Measurements from ENCODE around the gene PKHD1. TPM values are rescaled to one million over a fixed set of nuclear protein-coding genes. Genes with fewer than 3 reads are reported as not detected.

The PKHD1 gene
- total RNA-seq, 1 experiment from 2014 or later = not detected

DNA sequence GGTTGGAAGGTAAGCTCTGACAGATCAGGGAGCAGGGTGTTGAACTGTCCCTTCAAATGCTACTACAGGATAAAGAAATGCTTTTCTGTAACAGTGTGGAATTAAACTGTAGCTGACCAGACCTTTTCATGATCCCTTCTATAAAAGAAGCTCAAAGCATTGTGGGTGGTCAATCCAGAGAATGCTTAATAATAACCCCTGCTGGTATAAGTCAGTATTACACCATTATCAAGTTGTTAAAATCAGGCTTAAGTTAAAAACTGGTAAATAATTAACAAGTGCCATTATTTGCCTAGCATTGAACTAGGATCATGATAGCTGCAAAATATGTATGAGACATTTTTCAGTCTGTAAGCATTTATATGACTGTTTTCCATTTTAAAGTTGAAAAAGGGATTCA, 468.9 kb downstream of the PKHD1 start:
- no peak for DNase-seq (ENCODE audit: low read depth)

DNA sequence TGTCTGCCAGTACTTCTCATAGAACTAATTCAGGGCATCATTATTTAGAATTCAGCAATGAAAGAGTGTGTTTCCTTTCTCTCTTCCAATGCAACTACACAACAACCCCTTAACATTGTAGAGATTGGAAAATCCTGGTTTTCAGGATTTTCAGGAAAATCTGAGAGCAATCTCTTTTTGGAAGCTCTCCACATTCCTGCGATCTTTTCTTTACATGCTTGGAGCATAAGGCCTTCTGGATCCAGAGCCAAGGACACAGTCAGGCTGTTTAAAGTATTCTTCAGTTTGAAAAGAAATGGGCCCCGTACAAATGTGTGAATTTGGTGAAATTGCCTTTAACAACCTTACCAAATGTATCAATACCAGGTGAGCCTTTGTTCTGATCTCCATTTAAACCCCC, 469.7 kb downstream of the PKHD1 start:
- DNase-seq (ENCODE audit: low read depth) = no peak

DNA sequence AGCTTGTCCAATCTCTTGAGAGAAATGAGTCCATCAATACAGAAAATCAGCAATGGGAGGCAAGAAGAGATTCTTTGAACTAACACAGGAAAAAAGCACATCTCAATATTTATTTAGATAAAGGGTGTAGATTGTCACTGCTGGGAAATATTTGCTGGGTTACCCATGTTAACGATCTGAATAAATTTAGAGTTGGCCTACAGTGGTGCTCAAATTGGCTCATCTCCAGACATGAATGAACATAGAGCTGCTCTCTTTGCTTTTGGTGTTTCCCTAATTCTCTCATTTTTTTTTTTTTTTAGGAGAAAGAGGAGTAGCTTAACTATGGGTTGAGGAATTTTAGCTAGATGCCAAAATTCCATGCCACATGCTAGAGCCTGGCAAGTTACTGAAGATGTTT, 471.2 kb downstream of the PKHD1 start:
- no peak for DNase-seq (ENCODE audit: low read depth)

DNA sequence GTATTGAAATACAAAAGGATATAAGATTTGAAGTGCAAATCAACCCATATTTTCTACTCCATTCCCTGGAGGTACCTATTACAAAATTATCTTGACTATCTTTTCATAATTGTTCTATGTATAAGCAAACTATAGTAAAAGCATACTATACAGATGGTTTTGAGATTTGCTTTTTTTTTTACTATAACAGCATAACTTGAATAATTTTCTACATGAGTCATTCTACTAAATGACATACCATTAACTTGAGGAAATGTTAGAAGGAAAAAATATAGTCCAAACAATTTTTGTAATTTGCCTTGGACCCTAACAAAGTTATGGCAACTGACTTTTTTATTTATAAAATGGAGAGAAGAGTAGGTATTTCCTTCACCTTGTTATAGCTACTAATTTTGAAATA, 472.7 kb downstream of the PKHD1 start:
- no peak for DNase-seq (ENCODE audit: low read depth)

DNA sequence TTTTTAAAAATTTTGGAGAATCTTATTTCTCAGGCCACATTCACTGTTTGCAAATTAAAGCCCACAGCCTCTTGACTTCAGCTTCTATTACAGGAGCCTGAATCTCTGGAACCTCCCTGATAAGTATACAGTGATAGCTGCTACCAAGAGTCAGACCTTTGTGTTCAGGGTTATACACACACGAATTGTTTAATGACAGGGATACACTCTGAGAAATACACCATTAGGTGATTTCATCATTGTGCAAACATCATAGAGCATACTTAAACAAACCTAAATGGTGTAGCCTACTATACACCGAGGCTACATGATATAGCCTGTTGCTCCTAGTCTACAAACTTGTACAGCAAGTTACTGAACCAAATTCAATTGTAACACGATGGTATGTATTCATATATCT, 473.9 kb downstream of the PKHD1 start:
- DNase-seq (ENCODE audit: low read depth) = no peak

DNA sequence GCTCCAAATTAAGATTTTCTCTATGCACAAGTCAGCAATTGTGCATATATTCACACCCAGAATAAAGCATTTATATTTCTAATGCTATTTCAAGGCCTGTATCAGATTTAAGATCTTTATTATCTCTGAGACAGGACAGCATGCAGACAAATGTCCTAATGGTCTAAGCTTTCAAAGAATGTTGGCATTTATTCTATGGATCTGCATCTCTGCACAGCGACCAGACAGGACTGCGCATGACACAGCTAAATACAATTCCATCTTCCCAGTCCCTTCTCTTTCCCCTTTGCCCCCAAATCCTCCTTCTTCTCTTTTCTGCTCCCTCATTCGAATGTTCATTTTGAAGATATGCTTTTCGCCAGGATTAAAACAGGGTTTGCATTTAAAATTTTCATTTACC, 478.5 kb downstream of the PKHD1 start:
- DNase-seq (ENCODE audit: low read depth) = no peak

DNA sequence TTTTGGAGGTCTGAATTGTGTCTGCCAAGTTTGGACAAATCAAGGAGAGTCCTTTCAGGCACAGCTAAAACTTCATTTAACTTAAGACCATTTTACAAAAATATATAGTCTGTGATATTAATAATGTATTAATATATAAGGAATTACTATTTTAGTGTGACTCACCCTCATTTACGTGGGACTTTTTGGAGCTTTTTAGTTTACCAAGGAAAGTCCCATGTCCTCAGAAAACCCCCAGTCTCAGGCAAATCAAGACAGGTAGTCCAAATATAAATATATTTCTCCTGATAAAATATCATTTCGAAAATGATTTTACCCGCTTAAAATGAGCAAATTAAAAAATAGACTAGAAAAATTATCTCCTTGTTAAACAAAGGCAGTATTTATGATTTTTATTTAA, 479.0 kb downstream of the PKHD1 start:
- no peak for DNase-seq (ENCODE audit: low read depth)

DNA sequence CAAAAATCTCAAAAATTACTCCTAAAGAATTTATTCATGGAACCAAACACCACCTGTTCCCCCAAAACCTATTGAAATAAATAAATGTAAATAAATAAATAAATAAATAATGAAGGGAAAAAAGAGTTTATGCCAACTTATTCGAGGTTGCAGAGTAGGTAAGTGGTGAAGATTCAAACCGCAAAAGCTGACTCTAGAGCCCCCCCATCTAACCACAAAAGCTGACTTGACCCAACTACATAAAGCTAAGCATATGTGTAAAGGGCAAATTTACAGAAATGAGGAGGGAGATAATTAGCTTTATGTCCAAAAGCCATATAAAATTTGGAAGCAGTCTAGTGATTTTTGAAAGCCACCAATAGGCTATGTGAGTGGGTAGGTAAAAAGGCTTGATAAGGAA, 486.9 kb downstream of the PKHD1 start:
- DNase-seq (ENCODE audit: low read depth) = no peak

DNA sequence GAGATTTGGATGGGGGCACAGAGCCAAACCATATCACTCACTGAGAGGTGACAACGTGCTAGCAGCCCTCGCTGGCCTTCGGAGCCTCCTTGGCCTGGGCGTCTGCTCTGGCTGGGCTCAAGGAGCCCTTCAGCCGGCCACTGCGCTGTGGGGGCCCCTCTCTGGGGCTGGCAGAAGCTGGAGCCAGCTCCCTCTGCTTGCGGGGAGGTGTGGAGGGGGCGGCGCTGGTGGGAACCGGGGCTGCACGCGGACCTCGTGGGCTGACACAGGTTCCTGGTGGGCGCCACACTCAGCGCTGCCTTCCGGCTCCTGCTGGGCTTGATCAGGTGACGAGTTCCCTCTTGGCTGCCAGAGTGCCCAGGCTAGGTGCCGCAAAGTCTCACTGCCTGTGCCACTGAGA, 489.2 kb downstream of the PKHD1 start:
- DNase-seq (ENCODE audit: low read depth) = no peak

DNA sequence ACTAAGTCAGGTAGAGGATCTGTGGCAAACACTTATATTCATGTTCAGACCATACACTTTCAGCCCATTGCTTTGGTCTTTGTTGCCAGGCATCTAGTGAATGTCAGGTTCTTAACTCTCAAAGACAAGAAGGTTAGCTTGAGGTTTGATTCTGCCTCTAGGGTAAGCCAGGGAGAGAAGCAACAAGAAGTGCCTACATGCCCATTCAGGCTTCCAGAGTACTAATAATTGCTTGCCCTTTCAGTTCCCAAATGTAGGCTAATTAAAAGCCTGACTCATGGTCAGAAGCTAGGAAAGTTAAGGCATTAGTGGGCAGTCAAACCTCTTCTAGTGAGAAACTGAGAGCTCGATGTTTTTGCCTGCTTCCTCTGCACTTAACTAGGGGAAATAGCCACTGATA, 492.4 kb downstream of the PKHD1 start:
- DNase-seq (ENCODE audit: low read depth) = no peak

DNA sequence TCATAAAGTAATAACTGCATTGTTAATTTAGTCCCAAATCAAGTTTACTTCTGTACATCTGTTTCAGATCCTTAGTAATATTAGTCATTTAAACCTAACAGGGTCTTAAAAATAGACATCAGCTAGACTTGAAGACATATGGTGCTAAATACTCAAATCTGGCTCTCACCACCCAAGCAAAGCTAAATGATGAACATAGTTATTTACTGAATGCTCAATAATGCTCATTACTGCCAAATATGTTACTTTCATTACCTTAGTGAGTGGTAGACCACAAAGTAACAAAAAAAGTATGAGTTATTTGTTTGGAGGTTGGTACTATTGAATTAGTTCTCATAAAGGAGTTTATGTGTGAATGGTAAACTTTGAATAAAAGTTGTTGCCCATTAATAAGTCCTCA, 502.1 kb downstream of the PKHD1 start:
- DNase-seq (ENCODE audit: low read depth) = no peak

DNA sequence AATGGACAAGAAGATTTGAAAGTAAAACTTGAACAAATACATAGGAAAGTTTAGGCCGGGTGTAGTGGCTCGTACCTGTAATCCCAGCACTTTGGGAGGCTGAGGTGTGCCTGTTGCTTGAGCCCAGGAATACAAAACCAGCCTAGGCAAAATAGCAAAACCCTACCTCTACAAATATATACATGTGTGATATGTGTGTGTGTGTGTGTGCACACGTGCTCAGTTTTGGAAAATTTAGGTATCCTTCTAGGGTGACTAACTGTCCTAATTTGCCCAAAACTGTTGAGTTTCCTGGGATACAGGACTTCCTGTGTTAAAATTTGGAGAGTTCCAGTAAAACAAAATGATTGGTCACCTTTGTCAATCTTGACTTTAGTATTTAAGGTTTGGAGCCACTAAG, 503.2 kb downstream of the PKHD1 start:
- no peak for DNase-seq (ENCODE audit: low read depth)

DNA sequence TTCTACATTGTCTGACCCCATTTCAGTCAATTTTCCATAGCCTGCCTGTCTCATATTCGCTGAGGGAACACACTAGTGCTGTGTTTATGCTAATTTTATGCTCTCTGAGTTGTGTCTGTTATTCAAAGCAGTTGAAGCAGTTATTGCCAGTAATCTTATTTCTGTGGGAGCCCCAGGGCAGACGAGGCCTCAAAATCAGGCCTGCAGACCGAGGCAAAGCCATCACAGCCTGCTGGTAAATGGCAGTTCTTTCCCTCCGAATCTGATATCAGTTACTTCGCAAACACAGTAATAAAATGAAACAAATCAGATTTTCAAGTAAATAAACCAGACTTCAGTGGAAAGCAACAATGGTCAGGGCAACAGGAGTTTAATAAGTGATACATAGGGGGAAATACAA, 508.4 kb downstream of the PKHD1 start:
- no peak for DNase-seq (ENCODE audit: low read depth)

DNA sequence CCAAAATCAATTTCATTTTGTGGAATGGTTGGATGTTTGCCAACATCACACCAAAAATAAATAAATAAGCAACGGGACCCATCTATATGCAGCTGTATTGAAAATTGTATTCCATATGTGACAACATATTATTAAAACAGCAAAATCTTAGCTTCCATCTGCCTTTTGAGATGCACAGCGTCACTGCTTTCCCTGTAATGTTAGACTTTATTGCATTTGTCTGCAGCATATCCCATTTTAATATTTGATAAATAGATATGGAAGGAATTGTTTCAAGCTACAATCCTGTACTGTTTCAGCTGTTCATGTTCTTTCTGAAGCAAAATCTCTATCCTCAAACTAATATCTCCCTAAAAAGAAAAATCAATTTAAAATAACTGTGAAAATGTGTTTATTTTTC, 509.1 kb downstream of the PKHD1 start:
- DNase-seq (ENCODE audit: low read depth) = no peak

DNA sequence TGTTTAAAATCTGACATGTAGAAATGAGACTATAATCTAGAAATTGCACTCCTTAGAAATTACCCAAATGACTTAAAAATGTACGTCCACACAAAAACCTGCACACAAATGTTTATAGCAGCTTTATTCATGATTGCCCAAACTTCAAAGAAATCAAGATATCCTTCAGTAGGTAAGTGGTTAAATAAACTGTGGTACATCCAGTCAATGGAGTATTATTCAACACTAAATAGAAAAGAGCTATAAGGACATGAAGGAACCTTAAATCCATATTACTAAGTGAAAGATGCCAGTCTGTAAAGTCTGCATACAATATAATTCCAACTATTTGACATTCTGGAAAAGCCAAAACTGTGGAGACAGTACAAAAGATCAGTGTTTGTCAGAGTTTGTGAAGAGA, 513.4 kb downstream of the PKHD1 start:
- no peak for DNase-seq (ENCODE audit: low read depth)

DNA sequence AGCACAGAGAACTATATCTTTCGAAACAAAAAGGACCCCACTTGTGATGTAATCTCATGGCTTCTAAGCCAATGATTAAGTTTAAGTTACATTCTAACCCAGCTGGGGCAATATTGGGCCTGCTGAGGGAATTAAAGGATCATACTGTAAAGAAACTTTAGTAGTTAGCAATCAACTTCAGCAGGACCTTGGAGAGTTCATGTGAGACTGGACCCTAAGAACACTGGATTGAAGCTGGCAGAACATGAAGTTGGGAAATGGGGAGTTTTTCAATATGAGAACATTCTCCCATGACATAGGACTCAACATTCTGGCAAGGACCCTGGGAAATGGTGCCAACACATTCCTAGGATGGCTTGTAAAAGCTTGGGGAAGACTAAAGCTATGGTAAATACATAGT, 516.2 kb downstream of the PKHD1 start:
- DNase-seq (ENCODE audit: low read depth) = no peak

DNA sequence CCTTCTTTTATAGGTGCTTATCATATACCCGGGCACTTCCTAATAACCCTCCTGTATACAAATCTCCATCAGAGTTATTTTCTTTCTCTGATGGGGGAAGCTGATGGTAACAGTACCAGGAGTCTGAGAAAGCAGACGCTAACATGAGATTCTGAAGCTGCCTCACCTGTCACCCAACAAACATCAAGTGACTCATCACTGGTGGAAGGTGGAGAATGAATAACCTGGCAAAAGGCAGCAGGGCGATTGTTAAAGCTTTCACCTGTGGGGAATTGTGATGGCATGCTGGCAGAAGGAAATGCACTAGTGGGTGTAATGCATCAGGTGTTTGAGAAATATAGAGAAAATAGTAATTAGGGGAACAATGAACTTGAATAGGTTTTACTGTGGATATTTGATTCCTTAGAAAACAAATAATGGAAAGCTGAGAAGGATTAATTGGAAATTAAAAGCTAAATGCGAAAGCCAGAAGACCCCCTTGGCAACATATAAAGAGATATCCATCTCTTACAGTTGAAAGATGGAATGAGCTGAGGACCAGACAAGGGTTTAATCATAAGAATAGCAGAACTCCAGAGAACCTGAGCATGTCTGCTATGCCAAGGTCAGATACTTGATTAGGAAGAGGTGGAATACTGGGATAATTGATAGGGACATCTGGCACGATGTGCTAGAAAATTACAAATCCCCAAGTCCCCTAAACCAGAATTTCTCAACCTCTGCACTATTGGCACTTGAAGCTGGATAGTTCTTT, 517.1 kb downstream of the PKHD1 start:
- no peak for DNase-seq (ENCODE audit: low read depth)

DNA sequence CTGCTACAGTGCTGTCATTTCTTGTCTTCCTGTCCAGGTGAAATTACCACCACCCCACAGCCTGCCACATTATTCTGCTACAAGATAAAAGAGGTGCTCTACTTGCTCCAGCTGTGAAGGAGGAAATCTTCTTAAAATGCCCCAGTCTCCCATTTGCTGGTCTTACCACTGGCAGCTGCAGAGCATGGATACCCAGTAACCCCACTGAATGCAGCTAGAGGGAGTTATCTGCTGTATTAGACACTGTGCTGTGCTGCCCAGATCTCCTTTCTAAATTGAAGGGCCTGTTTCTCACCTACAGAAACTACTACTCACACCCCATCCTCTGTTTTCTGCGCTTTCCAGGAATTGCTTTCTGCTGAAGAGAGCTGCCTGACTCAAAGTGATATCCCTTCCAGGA, 517.8 kb downstream of the PKHD1 start:
- DNase-seq (ENCODE audit: low read depth) = no peak

DNA sequence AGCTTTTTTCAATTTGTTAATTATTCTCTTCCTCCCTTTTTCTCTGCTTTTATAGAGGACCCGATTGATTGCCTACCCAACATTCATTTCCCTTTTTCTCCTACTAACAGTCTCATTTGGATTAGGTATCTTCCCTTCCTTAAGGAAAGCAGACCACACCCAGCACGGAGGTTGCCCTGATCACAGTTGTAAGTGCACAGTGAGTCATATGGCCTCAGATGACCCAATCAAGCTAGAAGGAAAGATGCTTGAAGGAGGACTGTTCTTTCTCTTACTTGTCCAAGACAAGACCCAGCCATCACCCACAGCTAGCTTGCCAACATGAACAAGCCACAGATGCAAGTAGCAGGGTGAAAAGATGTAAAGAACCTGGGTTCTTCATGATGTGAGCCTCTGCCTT, 518.6 kb downstream of the PKHD1 start:
- no peak for DNase-seq (ENCODE audit: low read depth)

DNA sequence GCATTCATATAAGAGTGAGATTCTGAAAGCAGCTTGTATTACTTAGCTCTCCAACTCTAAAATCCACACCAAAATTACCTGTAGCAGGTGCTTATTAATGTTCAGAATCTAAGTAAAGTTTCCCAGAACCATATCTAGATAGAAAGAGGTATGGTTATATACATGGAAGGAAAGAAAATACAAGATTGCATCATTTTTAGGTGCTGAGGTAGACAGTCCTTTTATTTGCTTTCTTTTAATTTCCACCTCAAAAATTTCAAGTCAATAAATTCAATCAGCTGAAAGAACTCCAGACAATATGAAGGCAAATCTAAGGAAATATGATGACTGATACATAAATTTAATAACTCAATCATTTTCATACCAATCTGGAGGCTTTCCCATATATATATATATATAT, 521.9 kb downstream of the PKHD1 start:
- no peak for DNase-seq (ENCODE audit: low read depth)

Measured in RPMI7951 (cell line).